HG03457 (cell line): ENCODE results near the gene CALCOCO1.
"Not testable (repeated sequence)": the region's sequence is repeated elsewhere in the genome, so short reads cannot be mapped to it uniquely, and the experiment has no call there.

ENCODE experiments used
- ATAC-seq: cut with Tn5 transposase; IDR thresholded peaks from one replicate; pipeline ENCODE4 v1.9.1; 2021; ENCODE audit warnings: moderate number of reproducible peaks; ENCODE audit not compliant: unreplicated experiment

Gene CALCOCO1

DNA sequence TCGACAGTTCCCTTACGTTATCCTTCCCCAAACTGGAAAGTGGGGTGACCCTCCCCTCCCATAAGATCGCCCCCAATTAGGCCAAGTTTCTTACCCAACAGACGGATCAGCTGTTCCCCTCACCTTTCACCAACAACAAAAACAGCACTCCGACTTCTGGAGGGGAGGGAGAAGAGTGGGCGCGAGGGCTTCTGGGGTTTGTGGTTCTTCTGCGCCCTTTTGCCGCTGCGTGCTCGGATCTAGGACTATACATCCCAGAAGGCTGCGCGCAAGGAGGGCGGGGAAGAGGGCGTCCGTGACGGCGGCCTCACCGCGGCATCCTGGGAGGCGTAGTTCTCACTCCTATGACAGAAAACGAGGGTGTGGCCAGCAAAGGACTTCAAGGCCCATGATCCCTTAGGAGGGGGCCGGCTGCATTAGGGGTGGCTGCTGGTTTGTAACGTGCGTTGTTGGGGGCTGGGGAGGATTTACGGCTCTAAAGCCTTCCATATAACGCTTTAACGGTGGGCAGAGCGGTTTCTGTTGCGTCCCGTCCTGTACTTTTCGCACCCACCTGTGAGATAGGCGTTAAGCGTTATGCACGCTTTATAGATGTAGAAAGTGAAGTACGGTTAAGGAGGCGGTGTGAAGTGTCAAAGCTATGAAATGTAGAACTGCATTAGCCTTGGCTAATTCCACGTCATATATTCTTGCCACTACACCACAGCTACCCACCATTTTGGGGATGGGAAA is at the start of gene CALCOCO1:
TSS of gene CALCOCO1 (minus strand) at position 143 of the 732 bp plus-strand sequence. CDS start 2,210 bp downstream, outside the sequence.
- peak; percentile 96 for ATAC-seq

- ATAC-seq, result no peak
Observed at GRCh38 chr12:53776872-53777271, 49.6 kb upstream of the CALCOCO1 start.

DNA sequence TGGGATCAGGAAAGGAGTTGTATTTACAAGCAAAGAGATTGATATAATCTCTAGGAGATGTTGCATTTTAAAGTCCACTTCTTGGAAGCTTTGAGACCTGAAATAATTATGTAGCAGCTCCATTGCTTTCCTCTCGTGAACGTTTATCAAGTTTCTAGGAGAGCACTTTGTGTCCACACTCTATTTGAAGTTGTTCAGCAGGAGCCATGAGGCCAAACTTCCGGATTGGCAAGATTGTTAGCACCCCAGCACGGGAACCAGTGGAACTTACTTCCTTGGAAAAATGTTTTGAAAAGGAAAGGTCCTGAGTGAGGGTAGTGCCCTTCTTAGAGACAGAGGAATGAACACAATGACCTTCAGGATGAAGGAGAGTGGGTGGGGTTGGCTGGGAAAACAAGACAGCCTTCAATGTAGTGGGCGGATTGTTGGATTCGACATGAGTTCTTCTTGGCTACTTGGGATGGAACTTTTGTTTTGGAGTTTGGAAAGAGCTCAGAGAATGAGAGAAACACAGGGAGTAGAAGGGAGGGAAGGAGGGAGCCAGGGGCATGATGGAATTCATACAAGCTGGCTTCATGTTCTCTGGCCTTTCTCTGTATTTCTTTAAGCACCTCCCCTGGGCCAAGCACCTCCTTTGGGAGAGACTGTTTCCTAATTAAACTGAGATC is 48.4 kb upstream of the CALCOCO1 start:
- ATAC-seq, result no peak

GRCh38 chr12:53770281-53770680 is 43.0 kb upstream of the CALCOCO1 start:
- ATAC-seq, result no peak

DNA sequence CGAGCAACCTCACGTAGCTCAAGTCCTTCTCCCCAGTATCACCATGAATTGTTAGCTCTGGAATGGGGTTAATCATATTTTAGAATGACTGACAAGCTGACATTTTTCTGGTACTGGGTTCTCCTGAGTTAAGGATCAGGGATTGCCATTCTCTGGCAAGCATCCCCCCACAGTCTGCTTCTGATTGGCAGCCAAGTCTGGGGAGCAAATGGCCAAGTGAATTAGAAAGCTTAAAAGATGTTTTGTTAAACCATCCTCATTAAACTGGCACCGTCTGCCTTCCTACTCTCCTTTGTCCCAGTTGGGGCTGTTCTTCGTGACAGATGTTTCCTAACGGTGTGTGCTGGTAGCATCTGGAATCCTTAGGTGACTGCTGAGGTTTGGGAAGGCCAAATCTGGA is 41.7 kb upstream of the CALCOCO1 start:
- ATAC-seq, result no peak

- ATAC-seq, result no peak
Observed at GRCh38 chr12:53766881-53767280, 39.6 kb upstream of the CALCOCO1 start.

DNA sequence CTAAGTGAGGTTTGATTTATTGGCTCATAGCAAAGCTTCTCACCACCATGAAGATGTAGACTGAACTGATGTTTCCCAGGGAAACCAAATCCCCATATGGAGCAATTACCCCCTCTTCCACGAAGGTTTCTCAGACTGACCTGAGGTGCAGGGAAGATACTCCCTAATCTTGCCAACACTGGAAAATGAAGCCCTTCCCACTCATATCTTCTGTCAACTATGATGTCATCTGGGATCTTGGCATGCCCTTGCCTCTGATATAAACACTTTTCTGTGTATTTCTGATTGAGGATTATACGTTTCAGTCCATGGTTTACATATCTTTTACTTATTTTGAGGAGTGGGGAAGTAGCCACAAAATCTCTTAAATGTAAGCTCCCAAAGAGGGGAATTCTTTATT is 38.6 kb upstream of the CALCOCO1 start:
- no peak for ATAC-seq

- no peak for ATAC-seq
Observed at GRCh38 chr12:53764615-53765014, 37.4 kb upstream of the CALCOCO1 start.

DNA sequence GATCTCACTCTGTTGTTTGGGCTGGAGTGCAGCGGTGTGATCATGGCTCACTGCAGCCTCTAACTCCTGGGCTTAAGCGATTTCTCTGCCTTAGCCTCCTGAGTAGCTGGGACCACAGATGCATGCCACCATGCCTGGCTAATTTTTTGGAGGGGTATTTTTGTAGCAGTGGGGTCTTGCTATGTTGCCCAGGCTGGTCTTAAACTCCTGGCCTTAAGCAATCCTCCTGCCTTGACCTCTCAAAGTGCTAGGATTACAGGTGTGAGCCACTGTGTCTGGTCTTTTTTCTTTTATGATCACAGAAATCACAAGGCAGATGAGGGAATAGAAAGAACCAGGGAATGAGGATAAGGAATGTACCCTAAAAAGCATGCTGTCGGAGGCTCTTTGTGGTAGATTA is 35.5 kb upstream of the CALCOCO1 start:
- ATAC-seq, result not testable (repeated sequence)

GRCh38 chr12:53761306-53761705 is 34.1 kb upstream of the CALCOCO1 start:
- no peak for ATAC-seq

DNA sequence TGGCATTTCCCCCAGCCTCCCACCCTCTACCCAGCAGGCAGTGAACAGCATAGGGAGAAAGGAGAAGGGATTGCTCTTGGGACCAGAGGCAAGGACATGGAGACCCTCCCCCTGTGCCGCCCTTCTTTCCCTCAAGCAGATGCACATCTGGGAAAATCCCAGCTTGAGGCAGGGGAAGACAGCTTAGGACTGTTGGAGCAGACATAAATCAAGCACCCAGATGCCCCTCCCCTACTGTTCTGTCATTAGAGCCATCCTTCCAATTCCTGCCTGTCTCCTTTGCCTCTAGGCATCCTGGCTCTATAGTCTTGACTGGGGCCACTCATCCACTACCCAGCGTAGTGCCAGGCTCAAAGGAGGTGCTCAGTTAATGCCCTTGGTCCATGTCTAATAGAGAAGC is 32.0 kb upstream of the CALCOCO1 start:
- ATAC-seq, result no peak

- ATAC-seq, result no peak
Observed at GRCh38 chr12:53758730-53759103, 31.5 kb upstream of the CALCOCO1 start.

DNA sequence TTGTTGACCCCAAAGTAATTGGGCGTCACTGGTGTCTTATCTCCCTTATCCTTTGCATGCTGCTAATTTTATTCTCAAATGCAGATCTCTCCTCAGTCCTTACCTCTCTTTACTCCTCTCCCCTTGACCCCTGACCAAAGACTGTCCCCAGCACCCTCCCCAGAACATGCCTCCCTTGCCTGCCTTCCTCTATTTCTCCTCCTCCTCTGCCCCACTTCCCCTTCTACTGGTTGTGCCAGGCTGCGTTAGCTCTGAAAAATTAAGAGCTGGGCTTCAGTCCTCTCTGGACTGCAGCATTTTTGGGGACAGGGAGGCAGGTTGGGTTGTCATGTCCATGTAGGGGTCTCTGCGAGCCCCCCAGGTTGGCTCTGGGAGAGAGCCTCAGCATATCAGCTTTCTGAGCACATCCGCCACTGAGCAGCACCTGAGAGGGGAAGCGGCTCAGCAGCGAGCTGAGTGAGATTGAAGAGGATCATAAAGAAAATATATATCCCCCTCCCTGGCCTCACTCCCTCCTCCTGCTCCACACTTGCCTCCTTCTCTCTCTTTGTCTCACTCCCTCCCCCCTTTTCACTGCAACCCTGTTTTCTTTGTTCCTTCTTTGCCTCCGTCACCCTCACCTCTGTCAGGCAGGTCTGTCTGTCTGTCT is 31.0 kb upstream of the CALCOCO1 start:
- no peak for ATAC-seq

- peak; percentile 50 for ATAC-seq
Observed at GRCh38 chr12:53757101-53757770, 30.0 kb upstream of the CALCOCO1 start.

DNA sequence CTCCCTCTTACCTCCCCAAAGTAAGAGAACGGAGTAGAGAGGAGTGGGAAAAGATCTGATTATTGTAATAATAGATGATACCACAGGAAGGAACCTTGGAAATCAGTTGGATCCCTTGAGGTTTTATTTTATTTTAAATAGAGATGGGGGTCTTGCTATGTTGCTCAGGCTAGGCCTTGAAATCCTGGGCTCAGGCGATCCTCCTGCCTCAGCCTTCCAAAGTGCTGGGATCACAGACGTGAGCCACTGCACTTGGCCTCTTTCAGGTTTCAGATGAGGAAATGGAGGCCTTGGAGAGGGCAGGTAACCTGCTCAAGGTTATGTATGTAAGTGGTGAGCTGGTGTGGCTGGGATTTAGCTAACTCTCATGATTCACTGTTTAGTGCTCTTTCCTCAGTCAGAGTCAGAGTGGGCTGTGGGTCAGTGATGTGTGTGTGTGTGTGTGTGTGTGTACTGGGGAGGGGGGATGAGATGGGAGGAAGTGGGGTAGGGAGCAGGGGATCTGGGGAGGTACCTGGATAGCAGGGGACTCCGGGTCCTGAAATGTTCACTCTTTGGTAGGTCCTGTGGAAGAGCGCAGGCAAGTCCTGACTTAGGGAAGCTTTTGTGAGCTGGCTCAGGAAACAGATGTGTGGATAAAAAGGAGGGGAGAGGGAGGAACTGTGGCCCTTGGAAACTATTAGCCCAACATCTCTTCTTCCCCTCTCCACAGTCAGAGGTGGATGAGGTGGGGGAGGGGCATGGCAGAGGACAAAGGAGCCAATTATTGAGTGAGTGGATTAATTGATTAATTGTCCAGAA is 29.2 kb upstream of the CALCOCO1 start:
- no peak for ATAC-seq

- no peak for ATAC-seq
Observed at GRCh38 chr12:53755893-53756292, 28.6 kb upstream of the CALCOCO1 start.

DNA sequence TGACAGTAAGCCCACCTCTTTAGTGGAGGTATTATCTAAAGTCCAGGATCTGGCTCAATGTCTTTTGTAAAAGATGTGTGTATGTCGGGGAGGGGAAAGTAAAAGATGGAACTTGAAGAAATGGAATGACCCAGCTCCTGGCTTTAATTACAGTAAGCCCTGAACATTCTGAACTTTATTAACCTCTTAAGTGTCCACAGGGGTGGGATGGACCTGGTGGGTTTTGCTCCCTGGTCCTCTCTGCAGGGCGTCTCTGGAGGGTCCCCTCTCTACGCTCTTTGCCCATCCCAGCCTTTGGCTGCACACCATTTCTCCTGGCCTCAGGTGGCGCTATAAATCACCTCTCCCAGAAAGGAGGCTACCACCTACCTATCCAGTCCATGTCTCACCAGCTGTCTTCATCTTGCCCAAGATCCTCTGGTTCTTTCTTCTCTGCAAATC is 28.2 kb upstream of the CALCOCO1 start:
- no peak for ATAC-seq

GRCh38 chr12:53754633-53755264 is 27.5 kb upstream of the CALCOCO1 start:
- no peak for ATAC-seq

- no peak for ATAC-seq
Observed at GRCh38 chr12:53754188-53754585, 26.9 kb upstream of the CALCOCO1 start.

- ATAC-seq, result no peak
Observed at GRCh38 chr12:53752621-53753020, 25.4 kb upstream of the CALCOCO1 start.
